OCI-LY7 (cell line): ENCODE measurements around the gene ACTL8.

Experiments
- EZH2phosphoT487 ChIP-seq: fragments of 200-600 bp; sonication (generic); IDR thresholded peaks from 2 replicates; pipeline ENCODE4 v1.6.1; 2018; ENCODE audit warnings: low read depth, borderline replicate concordance, mild to moderate bottlenecking, mixed run types, antibody characterized with exemption, low read length, moderate library complexity, mixed read lengths
- TF ChIP-seq, protein P1 (sequence below): fragments of 200-600 bp; sonication (generic); conservative IDR thresholded peaks from 2 replicates; pipeline ENCODE4 v1.5.1; 2014; ENCODE audit warnings: mild to moderate bottlenecking, antibody characterized with exemption, low read length, moderate library complexity, mixed read lengths

DNA sequence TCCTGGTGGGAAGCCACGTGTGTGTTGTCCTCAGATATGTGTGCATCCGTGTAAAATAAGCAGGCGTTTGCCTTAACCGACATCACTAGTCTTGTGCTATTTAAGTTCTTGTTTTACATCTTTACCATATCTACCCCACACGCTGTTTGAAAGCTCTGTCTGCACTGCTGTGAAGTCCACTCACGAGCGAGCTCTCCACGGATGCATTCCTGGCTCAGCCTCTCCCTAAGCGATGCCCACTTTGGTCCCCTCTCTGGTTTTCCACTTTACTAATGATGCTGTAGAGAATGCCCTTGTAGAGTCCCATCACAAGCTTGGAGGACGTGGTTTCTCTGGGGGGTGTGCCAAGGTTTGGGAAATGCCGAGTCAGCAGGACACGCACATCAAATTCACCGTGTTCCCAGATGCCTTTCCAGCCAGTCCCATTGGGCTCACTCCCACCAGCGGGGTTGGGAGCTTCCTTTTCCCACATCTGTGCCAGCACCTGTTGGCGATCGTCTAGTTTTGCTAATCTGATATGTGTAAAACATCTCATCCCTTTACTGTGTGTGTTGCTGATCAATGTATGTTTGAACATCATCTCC, 43.8 kb downstream of the ACTL8 start:
- TF ChIP-seq, protein P1, sequence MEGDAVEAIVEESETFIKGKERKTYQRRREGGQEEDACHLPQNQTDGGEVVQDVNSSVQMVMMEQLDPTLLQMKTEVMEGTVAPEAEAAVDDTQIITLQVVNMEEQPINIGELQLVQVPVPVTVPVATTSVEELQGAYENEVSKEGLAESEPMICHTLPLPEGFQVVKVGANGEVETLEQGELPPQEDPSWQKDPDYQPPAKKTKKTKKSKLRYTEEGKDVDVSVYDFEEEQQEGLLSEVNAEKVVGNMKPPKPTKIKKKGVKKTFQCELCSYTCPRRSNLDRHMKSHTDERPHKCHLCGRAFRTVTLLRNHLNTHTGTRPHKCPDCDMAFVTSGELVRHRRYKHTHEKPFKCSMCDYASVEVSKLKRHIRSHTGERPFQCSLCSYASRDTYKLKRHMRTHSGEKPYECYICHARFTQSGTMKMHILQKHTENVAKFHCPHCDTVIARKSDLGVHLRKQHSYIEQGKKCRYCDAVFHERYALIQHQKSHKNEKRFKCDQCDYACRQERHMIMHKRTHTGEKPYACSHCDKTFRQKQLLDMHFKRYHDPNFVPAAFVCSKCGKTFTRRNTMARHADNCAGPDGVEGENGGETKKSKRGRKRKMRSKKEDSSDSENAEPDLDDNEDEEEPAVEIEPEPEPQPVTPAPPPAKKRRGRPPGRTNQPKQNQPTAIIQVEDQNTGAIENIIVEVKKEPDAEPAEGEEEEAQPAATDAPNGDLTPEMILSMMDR, result no peak
- TF ChIP-seq EZH2phosphoT487, result no peak
